CD4-positive, alpha-beta T cell treated with Interleukin-1 beta for 1 hour (primary cell): ENCODE data around the gene TP53BP2.
"Not testable (repeated sequence)": the region's sequence is repeated elsewhere in the genome, so short reads cannot be mapped to it uniquely, and the experiment has no call there.

Source experiments
- DNase-seq, 2 donors: peaks; one replicate each; pipeline ENCODE4 v3.0.0-alpha.2; 2020 to 2022

The TP53BP2 gene

DNA sequence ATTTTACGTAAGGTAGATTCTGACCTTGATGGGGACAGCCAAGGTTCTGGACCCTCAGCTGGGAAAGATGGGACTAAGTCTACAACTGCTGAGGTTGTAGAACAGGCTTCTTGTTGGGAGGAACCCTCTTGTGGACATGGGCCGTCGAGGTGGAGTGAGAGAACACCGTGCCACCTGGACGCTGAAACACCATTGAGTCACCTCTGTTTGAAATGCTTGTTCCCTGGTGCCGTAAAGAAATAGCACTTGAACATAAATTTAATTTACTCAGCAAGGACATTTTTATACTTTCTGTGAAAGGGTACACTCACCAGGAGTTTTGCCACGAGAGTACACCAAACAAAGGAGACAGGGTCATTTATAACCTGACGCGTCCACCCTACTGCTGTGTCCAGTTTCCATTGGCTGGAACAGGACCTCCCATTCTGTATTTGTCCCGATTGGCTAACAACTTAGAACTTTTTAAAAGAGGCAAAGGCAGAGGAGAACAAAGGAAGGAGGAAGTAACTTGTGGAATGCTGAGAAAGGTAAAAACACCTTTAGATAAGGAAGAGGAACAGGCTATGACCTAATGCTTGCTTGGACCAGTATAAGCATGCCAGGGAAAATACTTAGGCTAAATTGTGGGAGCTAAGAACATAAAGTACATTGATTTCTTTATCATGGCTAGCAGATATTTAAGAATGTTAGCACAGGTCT, 105.6 kb downstream of the TP53BP2 start:
- not testable (repeated sequence) for DNase-seq

DNA sequence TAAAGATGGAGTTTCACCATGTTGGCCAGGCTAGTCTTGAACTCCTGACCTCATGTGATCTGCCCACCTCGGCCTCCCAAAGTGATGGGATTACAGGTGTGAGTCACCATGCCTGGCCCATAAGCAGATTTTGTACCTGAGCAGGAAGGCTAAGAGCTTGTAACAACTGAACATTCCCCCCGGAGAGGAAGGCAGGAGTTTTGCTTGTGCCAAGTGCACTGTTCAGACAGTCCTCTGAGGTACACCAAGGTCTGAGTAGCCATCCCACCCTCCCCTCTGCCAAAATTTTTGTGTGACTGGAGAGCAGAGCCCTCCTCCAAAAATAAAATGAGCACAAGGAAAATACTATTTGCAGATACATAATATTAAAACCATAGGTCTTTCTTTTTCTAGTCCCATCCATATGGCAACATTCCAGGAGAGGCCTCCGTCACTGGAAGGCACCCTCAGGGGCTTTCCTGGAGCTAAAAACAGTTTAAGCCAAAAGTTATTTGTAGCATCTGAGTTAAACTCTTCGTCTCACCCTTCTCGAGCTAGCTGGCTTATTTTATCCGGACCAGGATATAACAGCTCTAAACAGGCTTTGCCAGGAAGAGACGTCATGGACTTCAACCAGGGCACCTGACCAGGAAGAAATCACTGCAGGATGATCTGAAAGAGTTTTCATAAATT, 106.2 kb downstream of the TP53BP2 start:
- no peak for DNase-seq

DNA sequence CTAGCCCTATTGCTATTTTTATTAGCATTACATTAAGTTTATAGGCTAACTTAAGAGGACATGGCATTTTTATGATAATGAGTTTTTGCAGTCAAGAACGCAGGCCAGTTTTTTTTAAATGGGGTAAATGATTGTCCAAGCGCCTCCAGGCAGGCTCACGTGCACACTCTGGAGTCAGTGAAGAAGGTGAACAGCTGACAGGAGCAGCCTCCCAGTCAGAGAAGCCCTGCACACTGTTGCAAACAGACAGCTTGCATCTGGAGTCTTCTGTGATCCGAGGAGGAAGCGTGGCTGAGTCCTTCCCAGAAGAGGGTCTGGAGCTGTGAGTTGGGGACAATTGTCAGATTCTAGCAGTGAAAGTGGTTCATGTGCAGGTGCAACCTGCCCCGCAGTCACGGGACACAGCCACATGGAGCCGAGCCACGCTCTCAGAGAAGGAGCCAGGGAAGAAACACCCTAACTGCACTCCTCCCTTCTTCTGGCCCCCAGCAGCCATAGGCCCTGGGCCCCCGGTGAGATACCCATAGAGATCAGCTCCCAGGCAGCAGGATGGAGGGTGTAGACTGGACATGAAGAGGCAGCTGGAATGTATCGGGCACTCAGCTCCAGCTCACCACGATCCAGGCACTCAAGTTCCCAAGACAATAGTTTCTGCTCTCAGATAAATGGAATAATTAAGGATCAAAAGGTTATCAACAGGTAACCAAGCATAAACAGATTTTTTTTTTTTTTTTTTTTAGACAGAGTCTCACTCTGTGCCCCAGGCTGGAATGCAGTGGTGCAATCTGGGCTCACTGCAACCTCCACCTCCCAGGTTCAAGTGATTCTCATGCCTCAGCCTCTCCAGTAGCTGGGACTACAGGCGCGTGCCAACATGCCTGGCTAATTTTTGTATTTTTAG, 107.0 kb downstream of the TP53BP2 start:
- no peak for DNase-seq

DNA sequence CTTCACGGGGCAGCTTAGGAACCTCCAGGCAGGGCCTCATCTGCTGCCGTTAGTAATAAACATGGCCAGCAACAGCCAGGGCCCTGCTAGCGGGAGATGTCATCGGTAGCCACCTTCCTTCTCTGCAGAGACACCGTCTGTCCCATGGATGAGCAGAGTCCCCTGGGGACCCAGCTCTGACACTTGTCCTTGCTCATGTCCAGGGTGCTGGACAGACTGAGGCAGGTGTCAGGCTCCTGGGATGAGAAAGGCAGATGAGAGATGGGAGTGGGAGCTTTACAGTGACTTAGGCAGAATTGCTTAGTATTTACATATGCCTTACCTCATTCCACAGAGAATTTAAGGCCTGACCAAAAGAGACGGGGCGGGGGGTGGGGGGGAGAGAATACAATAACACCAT, 108.4 kb downstream of the TP53BP2 start:
- DNase-seq: no peak

DNA sequence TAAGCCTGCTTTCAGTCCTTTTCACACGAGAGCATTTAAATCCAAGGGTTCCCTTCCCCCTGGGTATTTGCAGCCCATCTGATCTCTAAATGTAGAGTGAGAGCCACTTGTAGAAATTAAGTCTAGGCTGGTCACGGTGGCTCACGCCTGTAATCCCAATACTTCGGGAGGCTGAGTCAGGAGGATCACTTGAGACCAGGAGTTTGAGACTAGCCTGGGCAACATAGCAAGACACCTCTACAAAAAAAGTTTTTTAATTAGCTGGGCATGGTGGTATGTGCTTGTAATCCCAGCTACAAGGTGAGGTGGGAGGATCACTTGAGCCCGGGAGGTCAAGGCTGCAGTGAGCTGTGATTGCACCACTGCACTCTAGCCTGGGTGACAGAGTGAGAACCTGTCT, 109.1 kb downstream of the TP53BP2 start:
- not testable (repeated sequence) for DNase-seq

DNA sequence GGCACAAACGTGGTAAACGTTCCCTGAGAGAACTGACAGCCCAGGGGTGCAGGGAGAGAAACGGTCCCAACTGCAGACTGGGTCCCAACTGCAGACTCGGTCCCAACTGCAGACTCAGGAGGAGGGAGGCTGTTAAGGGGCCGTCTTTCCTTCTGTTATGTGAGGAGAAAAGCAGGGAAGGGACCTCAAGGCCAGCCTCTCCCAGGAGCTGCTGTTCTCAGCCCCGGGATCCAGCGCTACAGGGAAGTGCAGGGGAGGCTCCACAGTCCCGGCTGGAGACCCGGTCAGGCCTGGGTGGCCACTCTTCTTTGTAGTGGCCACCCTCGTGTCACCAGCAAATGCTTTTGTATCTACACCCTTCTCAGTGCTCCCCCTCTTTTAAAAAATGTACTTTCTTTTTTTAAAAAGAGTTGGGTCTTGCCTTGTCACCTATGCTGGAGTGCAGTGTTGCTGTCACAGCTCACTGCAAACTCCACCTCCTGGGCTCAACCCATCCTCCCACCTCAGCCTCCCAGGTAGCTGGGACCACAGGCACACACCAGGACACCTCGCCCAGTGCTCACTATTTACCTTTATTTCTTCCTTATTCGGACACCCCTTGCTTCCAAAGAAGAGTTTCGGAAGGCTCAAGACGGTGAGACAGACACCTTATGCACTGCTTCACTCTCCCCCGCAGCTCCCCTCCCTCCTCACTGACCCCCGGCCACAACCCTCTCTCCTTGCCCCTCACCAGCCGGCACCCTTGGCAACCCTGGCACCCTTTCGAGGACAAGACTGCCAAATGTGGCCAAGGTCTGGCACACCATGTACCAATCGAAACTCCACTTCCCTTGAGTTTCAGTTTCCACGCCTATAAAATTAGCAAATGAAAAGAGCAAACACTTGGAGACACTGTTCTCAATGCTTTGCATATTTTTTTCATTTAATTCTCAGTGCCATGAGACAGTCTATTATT, 111.6 kb downstream of the TP53BP2 start:
- no peak for DNase-seq

DNA sequence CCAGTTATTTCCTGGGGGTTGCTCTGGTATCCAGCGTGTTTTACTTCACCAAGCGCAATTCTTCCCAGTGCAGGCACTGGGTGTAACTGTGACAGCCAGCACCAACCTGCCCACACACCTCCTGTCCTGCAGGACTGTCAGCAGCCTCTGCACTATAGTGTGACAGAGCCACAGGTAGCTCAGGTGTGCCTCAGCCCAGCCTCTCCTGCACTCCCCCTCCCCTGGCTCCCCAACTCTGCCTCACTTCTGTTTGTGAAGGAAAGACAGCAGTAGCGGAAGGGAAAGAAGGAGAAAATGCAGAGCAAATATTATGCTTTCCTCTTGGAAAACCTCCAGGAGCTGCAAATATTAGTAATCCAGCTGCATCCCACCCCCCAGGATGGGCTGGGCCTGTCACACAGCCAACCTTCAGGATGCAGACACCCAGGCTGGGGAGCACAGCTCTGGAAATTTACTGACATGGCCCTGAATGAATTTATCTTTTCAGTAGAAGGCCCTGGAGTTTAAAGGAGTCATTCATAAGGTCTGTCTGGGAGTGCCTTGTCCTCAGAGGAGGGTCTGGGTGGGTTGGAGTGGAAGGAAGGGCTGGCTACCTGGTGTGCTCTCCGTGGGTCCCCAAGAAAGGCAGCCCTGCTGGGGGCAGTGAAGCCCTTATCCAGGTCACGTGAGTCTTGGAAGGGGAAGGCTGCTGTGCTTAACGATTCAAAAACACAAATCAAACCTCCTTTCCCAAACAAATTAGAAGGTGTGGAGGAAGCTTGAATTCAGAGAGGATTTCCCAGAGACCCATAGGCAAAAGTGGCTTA, 112.6 kb downstream of the TP53BP2 start:
- no peak for DNase-seq

DNA sequence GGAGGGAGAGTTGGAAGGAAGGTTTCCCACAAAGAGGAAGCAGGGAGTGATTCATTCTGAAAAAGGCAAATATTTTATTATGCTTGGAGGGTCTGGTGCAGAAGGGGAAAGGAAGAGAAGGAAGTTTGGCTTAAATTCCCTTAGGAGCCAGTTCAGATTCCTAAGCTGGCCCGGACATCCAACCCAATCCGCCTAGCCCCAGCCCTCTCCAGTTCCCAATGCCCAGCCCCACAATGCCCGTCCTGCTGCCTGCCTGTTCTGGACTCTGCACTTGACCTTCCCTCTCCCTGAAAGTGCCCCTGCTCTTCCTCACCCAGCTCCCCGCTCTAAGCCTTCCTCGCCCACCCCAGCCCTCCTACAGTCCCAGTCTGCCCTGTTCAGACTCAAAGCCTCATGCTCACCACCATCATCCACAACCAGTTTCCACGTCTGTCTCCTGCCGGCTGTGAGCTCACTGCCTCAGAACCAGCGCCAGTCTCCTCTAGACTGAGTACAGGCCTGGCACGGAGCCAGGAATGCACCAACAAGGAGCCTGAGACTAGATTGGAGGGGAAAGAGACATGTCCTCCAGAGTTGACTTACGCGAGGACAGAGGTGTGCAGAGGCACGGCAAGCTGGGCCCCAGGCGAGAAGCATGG, 114.5 kb downstream of the TP53BP2 start:
- no peak for DNase-seq

DNA sequence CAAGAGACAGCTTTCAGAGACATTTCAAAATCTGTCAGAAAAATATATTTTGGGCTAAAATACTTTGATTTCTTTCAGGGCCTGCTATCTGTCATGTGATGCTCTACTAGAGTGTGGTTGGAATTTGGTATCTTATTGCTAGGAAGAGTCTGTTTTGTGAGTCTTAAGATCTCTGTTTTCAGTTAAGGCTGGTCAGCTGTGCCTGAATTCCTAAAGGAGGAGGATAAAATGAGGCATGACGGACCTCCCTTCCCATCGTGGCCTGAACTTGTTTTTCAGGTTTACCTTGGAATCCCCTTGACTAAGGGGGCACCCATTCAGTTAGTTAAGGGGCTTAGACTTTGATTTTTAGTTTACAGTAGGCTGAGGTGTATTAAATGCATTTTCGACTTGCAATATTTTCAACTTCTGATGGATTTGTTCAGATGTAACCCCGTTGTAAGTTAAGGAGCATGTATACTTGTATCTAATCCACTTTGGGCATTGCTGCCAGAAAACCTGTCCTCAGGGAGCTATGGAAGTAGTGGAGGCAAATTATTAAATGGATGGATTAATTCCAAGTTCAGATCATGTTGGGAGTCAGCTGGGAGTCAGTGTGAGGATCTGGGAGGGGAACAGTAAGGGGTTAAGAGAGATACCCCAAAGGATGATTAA, 115.1 kb downstream of the TP53BP2 start:
- DNase-seq: no peak

DNA sequence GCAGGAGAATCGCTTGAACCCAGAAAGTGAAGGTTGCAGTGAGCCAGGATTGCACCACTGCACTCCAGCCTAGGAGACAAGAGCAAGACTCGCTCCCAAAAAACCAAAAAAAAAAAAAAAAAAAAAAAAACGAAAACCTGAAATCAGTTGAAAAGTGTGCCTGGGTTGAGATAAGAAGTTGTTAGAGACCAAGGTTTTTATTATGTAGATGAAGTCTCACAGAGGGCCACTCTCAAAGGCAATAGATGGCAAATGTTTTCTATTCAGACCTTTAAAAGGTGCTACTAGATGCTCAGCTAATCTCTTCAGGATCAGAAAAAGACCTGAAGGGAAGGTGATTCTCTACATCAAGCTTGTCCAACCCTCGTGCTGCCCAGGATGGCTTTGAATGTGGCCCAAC, 115.8 kb downstream of the TP53BP2 start:
- DNase-seq: no peak
